Subcutaneous adipose tissue (tissue), 4 donors: ENCODE results near the gene CABLES1. TPM values are rescaled to one million over a fixed set of nuclear protein-coding genes. Genes with fewer than 3 reads are reported as not detected.

Experiments used
- total RNA-seq, 4 donors: library from RNA; depleted of rRNA; stranded (reverse); fragments of >200 nt; gene quantifications; one replicate each; pipeline ENCODE4 v1.1.0, GENCODE V29; 2016
- TF ChIP-seq, protein P1 (sequence below): fragments of 450-650 bp; IDR thresholded peaks from one replicate; pipeline ENCODE4 v1.5.1; 2016; ENCODE audit warnings: low read depth, mild to moderate bottlenecking, control low read depth, antibody characterized with exemption, moderate library complexity

Gene CABLES1
- total RNA-seq, 4 donors from 2014 or later: 22.5 to 50.7 (median 46.4) TPM

- TF ChIP-seq, protein P1, sequence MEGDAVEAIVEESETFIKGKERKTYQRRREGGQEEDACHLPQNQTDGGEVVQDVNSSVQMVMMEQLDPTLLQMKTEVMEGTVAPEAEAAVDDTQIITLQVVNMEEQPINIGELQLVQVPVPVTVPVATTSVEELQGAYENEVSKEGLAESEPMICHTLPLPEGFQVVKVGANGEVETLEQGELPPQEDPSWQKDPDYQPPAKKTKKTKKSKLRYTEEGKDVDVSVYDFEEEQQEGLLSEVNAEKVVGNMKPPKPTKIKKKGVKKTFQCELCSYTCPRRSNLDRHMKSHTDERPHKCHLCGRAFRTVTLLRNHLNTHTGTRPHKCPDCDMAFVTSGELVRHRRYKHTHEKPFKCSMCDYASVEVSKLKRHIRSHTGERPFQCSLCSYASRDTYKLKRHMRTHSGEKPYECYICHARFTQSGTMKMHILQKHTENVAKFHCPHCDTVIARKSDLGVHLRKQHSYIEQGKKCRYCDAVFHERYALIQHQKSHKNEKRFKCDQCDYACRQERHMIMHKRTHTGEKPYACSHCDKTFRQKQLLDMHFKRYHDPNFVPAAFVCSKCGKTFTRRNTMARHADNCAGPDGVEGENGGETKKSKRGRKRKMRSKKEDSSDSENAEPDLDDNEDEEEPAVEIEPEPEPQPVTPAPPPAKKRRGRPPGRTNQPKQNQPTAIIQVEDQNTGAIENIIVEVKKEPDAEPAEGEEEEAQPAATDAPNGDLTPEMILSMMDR: no peak
These were observed 130.6 kb downstream of the CABLES1 start for GRCh38 chr18:23265682-23266399.

DNA sequence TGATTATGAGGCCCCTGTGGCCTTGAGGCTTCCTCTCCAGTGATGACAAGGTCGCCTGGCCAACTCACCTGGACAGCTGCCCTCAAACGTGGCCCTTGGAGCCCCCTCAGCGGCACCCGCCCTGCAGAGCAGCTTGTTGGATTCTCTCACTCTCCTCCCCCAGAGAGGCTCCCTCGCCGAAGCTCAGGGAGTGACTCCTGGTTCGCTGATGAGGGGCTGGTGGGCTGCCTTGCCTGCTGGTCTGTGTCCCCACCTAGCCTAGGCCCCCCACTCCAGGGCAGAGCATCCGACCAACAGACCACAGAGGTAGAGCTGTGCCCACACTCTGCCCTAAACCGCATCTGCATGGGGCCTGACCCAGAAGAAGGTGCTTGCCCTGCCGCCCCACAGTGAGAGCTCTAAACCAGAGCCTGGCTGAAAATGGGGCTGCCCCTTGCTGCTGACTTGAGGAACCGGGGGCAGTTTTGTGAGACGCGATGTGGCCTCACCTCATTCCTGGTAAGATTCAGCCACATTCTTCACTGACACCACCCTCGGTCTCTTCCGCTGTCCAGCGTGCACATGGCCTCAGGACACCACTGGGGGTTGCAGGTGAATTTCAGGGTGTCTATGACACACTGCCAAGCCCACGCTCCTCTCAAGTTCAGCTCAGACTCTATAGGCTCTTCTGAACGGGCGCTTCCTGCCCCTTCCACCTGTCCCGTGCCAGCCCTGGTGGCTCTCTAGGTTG is 131.6 kb downstream of the CABLES1 start:
- TF ChIP-seq, protein P1: no peak

GRCh38 chr18:23267447-23267776 is 132.1 kb downstream of the CABLES1 start:
- TF ChIP-seq, protein P1: no peak

GRCh38 chr18:23268641-23269040 is 133.4 kb downstream of the CABLES1 start:
- TF ChIP-seq, protein P1: no peak

DNA sequence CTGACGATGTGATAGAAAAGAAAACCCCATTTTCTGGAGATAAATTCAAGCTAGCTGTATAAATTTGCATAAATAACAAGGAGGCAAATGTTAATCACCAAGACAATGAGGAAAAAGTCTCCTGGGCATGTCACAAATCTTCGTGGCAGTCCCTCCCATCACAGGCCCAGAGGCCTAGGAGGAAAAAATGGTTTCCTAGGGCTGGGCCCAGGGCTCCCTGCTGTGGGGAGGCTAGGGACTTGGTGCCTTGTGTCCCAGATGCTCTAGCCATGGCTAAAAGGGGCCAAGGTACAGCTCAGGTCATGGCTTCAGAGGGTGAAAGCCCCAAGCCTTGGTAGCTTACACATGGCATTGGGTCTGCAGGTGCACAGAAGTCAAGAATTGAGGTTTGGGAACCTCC is 134.6 kb downstream of the CABLES1 start:
- TF ChIP-seq, protein P1: no peak

- TF ChIP-seq, protein P1: no peak
These were observed 135.8 kb downstream of the CABLES1 start for GRCh38 chr18:23270986-23271680.
